RKO (cell line): Measurements from ENCODE around the gene SLC9A9.

ENCODE experiments used
- DNase-seq: peaks from one replicate; pipeline ENCODE4 v3.0.0-alpha.2; 2016; ENCODE audit warnings: low spot score

Gene SLC9A9

DNA sequence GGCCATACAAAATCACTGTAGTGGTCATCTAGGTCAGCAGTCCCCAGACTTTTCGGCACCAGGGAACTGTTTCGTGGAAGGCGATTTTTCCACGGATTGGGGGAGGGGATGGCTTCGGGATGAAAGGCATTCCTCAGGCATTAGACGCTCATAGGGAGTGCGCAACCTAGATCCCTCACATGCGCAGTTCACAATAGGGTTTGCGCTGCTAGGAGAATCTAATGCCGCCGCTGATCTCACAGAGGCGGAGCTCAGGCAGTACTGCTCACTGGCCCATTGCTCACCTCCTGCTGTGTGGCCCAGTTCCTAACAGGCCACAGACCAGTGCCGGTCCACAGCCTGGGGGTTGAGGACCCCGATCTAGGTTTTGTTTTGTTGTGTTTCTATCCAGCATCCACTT is 200.1 kb downstream of the SLC9A9 start:
- DNase-seq, result no peak

DNA sequence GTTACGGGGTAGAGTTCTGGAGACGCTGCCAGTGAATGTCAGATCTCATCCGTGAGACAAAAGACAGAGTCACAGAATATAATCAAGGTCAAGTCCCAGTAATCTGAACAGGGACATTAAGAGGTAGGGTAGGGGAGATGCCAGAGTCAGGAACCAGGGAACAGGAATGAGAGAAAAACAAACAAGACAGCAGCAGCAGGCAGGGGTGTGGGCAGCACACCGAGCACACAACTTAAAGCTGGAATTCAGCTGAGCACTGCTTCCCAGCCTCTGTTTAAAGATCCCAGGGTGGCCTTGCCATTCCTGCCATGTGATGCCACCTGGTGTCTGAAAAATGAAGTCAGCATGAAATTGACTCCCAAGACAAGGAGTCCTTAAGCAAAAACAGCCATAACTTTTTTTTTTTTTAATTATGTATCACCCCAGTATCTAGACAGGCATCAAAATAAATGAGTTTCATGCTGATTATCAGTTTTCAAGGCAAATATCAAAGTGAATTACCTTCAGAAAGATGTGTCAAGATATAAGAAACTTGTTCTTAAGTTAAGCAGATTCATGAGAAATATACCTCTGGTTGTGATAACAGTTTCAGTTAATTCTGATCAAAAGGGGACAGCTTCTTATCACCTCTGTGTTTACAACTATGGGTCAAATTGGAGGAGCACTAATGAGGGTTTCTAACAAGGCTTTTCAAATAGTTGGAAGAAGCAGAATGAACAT is 203.7 kb downstream of the SLC9A9 start:
- peak; percentile 63 for DNase-seq

DNA sequence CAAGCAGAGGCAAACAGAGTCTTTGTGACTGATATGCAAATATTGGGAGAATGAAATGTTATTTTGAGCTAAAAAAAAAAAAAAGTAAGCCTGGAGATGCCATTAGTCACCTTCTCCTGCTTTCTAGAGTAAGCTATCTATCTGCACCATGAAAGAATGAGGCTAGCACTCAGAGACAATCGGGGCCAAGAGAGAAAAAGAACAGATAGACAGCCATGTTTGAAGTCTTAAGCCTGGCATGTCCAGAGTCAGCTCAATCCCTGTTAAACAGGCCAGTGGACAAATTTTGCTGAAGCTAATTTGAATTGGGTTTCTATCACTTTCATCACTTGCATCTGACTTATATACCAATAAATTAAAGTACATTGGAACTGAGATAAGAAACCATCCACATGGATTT is 204.4 kb downstream of the SLC9A9 start:
- no peak for DNase-seq

DNA sequence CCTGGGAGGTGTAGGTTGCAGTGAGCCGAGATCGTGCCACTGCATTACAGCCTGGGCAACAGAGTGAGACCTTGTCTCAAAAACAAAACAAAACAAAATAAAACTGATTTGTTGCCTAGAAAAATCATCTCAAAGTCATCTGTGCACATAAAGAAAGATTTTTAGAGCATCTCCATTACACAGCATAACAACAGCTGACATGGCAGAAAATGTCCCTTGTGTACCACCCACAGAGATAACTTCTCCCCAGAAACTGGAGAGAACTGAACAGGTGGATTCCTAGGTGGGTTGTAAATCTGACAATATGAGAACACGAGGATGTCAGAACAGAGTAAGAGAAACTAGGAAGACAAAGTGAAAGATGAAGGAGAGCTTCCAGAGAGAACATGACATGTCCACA is 207.5 kb downstream of the SLC9A9 start:
- no peak for DNase-seq

DNA sequence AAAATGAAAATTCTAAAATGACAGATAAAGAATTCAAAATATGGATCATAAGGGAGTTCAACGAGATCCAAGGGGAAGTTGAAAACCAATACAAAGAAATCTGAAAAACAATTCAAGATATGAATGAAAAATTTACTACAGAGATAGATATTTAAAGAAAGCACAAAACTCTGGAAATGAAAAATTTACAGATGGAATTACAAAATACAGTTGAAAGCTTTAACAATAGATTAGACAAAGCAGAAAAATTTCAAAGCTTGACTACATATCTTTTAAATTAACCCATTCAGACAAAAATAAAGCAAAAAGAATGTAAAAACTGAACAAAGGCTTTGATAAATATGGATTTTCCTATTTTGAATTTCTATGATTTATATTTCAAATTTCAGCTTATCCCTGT is 211.1 kb downstream of the SLC9A9 start:
- no peak for DNase-seq

DNA sequence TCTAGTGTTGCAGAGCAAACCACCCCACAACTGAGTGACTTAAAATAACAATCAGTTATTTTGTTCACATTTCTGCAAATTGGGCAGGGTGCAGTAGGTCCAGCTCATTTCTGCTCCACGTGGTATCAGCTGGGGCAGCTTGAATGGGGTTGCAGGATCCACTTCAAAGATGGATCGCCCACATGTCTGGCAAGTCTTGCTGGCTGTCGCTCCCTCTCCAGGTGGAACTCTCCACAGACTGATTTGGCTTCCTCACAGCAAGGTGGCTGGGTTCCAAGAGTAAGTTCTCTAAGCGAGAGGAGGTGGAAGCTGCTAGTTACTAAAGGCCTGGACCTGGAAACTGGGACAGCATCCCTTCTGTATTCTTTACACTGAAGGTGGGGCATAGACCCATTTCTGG is 213.3 kb downstream of the SLC9A9 start:
- DNase-seq, result no peak

DNA sequence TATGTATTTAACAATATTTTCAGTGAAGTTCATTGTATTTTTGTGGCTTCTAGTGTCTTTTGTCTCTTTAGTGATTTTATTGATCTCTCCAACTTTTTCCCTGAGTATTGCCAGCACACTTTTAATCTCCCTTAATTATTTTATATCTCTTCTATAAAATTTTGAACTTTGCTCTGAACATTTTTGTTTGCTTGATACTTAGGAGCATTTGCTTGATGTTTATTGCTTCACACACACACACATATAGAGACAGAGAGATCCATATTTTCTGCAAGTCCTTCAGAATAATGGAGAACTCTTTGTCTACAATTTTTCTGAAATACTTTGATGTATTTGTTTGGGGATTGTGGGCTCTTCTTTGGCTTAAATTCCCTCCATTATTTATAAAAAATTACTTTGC is 213.8 kb downstream of the SLC9A9 start:
- no peak for DNase-seq

DNA sequence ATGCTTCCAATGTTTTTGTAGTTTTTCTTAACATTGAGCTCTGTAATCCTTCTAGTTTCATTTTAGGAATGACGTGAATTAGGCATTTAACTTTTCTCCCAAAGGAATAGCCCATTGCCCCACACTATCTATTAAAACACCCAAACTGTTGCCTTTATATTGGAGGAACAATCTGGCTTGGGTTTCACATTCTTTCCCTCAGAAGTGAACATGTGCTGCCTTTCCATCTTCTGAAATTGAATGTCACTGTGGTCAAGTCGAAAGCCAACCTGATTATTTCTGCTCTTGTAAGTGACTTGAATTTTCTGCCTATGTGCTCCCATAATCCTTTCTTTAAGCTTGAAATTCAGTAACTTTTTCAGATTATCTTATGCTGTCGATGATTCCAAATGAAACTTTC is 214.5 kb downstream of the SLC9A9 start:
- DNase-seq, result no peak

DNA sequence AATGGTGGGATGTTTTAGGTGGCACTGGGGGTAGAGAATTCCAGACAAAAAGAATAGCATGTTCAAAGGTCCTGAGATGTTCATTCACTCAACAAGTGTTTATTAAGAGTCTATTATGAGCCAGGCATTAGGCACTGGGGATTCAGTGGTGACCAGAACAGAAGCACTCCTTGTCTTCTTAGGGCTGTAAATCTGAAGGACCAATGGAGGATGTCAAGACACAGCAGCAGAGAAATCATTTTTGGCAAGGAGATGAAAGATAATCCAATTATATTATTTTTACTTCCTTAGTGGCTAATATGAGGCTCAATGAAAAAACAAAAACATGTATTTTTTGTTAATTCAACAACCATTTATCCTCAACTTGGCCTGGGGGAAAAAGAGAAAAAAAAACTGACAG is 218.5 kb downstream of the SLC9A9 start:
- no peak for DNase-seq

DNA sequence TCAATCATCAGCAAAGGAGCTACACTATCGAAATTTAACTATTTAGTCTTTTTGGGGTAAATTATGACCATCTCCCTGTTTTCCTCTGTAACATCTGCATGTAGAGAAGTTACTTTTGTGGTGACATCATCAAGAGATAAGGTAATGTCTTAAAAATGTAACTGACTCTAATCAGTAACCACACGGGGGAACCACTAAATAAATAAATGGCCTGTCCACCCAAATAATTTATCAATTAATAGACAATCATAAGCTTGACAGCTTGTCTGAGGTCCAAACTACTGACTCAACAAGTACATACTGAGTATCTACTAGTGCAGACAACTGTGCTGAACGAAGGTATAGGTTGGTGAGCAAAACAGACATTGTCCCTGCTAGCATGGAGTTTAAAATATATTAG is 219.3 kb downstream of the SLC9A9 start:
- DNase-seq, result no peak

DNA sequence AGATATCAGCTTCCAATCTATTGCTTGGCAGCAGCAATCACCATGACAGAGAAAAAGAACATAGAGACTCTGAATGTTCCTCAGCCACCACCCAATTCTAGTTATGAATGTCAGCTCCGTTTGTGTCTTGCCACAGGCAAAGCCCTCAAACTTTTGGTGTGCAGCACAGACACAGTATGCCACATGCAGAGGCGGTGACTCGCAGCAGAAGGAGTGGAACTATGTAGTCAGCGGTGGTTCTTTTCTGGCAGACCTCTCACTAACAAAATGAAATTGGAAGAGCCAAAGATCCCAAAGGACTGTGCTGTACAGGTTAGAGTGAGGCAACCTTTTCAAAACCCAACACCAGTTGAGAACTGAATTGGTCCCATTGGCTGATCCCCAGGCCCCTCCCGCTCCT is 220.9 kb downstream of the SLC9A9 start:
- DNase-seq, result no peak

DNA sequence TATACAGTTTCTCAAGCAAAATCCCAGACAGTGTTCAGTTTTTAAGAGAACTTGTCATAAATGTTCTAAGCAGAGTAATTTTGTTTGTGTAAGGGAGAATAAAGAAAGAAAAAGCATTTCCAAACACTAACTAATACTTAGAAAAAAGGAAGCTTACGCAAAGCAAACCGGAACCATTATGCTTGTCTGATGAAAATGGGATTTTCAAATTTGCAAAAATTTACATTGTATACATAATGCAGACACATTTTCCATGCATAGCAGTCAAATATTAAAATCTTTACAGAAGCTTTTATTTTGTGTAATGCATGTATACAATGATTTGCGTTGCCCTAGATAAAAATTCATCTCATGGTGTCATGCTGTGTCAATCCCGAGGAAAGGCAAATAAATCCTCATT is 229.0 kb downstream of the SLC9A9 start:
- no peak for DNase-seq

DNA sequence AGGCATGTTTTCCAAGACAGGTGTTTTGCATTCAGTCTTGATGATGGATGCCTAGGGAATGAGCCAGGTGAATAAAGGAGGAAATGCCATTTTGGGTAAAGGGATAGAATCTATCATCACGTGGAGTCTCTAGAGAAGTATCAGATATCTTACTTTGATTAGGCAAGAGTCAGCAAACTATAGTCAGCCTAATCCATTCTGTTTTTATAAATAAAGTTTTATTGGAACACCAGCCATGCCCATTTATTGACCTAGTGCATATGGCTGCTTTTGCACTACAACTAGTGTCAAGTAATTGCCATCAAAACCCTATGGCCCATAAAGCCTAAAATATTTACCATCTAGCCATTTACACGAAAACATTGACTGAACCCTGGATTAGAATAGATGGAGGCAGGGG is 231.2 kb downstream of the SLC9A9 start:
- DNase-seq, result no peak

DNA sequence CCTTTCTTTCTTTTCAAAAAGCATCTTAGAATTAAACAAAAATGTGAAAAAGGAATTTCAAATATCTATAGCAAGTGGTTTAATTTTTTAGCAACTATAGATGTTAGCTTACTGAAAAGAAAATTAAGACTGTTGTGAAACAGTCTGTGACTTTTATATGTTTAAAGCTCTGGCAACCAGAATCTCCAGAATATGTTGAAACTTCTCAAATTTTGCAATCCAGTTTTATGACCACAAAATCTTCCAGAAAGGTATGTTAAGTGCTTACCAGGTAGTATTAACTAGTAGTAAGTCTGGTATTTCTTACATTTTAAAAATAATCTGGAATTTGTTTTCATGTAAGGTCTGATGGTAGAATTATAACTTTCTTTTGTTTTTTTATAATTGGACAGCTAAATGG is 235.0 kb downstream of the SLC9A9 start:
- DNase-seq, result no peak

DNA sequence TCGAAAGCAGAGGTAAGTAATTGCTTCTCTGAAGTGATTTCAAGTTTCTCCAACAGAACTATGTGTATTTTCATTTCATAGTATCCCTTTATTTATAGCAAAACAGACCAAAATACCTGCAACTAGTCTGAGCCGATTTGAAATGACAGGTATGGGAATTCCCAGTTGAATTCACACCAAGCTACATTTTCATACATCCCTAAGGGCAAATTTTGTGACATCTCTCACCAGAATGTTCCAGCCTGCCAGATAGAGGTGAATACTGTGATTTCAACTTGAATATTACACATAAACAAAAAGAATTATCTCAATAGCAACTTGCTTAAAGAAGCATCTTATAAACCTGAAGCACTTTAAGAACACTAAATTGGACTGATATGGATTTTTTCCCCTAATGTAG is 235.7 kb downstream of the SLC9A9 start:
- DNase-seq, result no peak

DNA sequence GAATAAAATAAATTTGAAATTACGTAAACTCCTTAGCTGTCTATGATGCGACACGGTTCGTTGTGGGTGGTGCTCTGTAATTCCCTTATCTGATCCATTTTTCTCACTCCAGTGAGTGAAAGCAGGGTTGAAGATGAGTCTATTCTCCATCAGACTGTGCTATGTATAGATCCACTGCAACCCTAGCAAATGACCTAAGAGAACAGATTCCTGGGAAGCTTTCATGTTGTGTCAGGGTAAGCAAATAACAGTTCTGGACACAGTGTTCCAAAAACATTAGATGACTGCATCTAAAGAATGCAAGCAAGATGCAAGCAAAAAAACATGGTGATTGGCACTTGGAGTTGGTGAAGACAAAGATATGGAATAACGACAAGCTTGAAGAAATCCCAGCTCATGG is 239.3 kb downstream of the SLC9A9 start:
- no peak for DNase-seq

DNA sequence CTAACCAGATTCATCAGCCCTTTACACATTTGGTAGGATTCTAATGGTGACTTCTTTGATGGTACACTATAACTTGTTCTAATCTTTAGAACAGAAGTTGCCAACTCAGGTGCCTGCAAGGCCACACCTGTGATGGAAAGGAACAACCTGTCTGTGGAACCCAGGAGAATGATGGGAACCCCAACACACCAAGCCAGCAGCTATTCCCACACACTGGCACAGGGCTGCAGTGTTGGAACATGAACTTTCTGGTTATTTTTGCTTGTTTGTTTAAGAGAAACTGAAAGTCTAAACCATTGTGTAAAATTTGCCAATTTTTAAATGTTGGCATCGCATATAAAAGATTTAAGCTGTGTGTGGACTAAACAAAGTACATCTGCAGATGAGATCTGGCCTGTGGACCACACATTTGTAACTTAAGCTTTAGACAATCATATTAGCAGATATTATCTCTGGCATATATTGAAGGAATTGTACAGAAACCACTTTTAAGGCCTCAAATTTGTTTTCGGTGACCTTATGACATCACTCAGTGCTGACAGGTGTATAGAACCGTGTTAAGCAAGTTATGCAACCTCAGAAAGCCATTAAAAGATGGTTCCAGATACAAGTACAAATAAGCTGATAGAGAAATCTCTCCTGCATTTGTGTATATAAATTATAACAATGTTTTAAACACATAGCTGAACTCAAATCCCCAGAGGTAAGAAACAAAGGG is 242.9 kb downstream of the SLC9A9 start:
- DNase-seq, result no peak

DNA sequence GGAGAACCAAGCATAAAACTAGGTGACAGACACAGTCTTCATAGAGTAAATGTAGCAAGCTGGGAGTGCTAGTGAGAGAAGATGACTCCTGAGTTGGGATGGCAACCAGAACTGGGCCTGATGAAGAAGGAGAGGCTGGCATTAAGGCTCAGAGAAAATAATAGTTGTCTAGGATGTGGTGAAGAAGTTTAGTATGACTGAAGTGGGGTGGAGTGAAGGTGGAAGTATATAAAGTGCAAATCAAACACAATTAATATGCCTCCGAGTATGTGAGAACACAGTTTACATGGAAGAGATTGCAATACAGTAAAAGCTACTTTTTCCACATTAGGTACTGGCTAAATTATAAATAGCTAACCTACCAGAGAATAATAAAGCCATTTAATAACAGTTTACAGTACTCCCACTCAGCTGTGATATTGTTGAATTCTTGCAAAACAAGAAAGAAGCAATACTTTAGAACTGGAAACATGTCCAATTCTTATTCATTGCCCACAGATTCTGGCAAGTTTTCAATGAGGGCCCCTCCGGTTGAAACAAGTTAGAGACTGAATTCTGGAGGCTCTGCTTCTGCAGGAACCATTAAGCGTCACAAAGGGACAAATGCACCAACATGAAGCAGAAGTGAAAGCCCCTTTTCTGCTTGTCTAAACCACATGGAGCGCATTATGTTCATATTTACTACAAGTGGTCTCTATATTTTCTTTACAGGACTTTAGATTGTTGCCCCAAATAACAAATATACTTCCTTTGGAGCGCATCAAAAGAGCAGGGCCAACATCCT is 243.7 kb downstream of the SLC9A9 start:
- no peak for DNase-seq

DNA sequence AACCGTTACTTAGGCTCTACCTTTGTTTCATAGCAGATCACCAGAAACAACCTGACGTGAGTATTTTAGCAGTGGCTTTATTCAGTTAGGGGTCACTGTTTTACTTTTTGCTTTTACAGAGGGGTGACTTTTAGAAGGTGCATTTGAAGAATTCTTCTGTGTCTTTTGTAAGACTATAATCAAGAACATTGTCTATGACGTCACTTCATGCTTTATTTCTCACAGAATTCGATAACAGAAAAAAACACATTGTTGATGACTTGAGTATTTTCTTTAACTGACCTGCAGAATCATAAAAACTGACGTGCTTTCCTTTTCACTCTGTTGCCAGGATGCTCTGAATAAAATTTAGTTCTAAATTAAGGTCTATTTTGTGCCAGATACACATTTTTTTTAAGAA is 244.5 kb downstream of the SLC9A9 start:
- no peak for DNase-seq

DNA sequence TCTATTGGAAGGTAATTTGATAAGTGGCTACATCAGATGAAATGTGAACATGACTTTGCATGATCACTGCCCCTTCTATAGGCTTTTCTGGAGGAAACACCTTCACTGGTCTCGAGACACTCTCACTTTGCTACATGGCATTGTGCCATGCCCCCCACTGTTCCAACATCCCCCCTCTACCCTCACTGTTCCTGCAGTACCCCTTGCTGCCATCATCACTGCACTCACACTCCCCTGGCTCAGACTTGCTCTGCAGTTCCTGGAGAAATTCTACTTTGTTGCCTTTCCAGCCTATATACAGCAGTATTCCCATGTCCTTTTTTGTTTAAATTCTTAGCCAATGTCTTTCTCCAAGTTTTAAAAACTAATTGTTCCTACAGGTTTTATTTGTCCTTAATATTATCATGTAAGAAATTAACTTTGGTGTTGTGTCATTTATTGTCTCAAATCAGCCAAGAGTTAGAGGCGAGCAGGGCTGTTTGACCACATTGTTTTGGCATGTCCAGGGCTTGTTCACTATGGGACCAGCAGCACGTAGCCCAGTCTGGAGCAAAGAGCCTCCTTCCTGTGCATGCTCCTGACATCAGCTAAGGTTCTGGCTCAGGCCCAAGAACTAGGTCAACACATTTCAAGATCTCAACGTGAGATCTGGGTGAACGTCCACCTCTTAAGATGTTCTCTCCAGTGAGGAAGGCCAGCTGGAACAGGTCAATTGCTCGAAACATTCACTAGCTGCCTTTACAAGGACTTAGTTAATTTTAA is 246.4 kb downstream of the SLC9A9 start:
- DNase-seq, result no peak

DNA sequence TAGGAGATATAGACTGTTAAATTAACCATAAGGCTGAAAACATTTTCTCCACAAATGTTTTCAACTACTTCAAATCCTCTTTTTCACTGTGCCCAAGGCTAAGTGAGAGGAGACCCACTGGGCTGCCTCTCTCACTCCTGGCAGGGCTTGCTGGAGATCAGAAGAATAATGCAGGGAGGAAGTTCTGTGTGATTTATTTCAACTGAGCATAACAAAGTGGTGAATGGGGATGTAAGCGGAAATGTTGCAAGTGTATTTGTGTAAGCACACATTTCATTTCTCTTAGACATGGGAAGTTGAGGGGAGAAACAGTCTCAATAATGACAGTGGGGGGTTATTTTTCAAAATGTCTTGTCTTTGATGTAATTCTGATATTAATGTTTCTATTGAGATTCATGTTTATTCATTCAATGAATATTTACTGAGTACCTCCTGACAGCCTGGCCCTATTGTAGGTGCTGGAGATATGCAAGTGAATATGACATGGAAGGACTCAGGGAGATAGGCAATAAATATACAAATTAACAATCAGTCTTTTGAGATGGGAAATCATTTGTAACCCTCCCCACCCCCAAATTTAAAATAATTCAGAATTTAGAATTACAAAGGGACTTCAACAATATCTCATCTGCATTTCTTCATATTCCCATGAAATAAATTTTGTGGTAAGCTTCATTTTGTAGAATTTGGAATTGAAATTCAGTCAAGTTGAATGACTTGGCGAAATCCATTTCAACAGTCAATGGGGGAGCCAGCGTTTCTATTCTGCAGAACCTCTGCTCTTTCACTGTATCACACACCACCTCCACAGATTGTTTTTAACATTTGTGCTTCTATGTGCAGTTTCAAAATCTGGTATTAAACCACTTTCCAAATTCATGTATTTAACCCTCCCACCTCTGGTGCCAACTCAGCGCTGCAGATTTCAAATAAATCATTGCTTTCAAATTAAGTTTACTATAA is 247.2 kb downstream of the SLC9A9 start:
- DNase-seq, result no peak
